Esophagus muscularis mucosa (tissue), 4 donors: ENCODE data around the gene ST7.

Experiments
- CTCF ChIP-seq, 3 experiments: fragments of 200-600 bp in 2 of 3; fragments of 450-650 bp in 1 of 3; sonication (generic) in 2 of 3; IDR thresholded peaks; one replicate each; pipeline ENCODE4 v1.5.1; 2017 to 2019; ENCODE audit warnings: antibody characterized with exemption in 3 of 3, mild to moderate bottlenecking in 2 of 3, moderate library complexity in 1 of 3
- EP300 ChIP-seq: sonication (generic); formaldehyde crosslinking; IDR thresholded peaks from one replicate; pipeline ENCODE4 v1.6.1; 2017; ENCODE audit warnings: antibody characterized with exemption
- POLR2A ChIP-seq: fragments of 450-650 bp; IDR thresholded peaks from one replicate; pipeline ENCODE4 v1.6.1; 2017; ENCODE audit warnings: antibody characterized with exemption, moderate library complexity, mild to moderate bottlenecking, low read depth
- POLR2AphosphoS5 ChIP-seq, 2 donors: sonication (generic); formaldehyde crosslinking; IDR thresholded peaks; one replicate each; pipeline ENCODE4 v1.6.1; 2017; ENCODE audit warnings: antibody characterized with exemption in 2 of 2

- no peak for TF ChIP-seq EP300
- TF ChIP-seq CTCF (IDR thresholded peaks at IDR 0.05): no peak
- TF ChIP-seq POLR2AphosphoS5 (IDR thresholded peaks at IDR 0.05): no peak
- no peak for TF ChIP-seq POLR2A
Observed at GRCh38 chr7:117218700-117219099, 265.4 kb downstream of the ST7 start.
